Muscle of back (tissue), 10 donors: Measurements from ENCODE around the gene ZNF626. TPM values are rescaled to one million over a fixed set of nuclear protein-coding genes. Genes with fewer than 3 reads are reported as not detected.

Source experiments
- polyA plus RNA-seq, 10 donors: library from polyadenylated mRNA; unstranded; fragments of 120-200 nt; gene quantifications; one replicate each; pipeline ENCODE4 v1.2.1, GENCODE V29; 2013; ENCODE audit not compliant: insufficient read length in 10 of 10

The ZNF626 gene
- polyA plus RNA-seq, 10 donors: 12.2 to 18.6 (median 16.6) TPM

Other genes with a start within 250 kb of the ZNF626 start
- gene ZNF737, start 95.8 kb downstream of the ZNF626 start, polyA plus RNA-seq: 10 to 100 TPM in 7 of 10 donors, 1 to 10 TPM in 3; 7.9 to 15.8 (median 11.0) TPM
- 1 to 10 TPM; 1.3 to 2.8 (median 2.1) TPM for gene ZNF66, start 114.7 kb upstream of the ZNF626 start, polyA plus RNA-seq